Activated CD4-positive, alpha-beta T cell treated with anti-CD3 and anti-CD28 coated beads, Interleukin-2, amount 10 ng/mL, durations not matched to agents 7 days and 5 days (primary cell): ENCODE results near the gene ZNF334. TPM values are rescaled to one million over a fixed set of nuclear protein-coding genes. Genes with fewer than 3 reads are reported as not detected.

Experiments used
- CTCF ChIA-PET: fragments of 350-600 bp; sonication (Branson Sonifier 250); formaldehyde crosslinking; loops from one replicate; lab custom pipeline; 2021; ENCODE audit warnings: antibody characterized with exemption; lab: Charles Lee
- POLR2A ChIA-PET: fragments of 350-600 bp; sonication (Branson Sonifier 250); formaldehyde crosslinking; loops from one replicate; lab custom pipeline; 2021; ENCODE audit warnings: antibody characterized with exemption; lab: Charles Lee
- DNase-seq: peaks from one replicate; pipeline ENCODE4 v3.0.0-alpha.2; 2020
- H3K27ac Mint-ChIP-seq: one replicate; pipeline ENCODE4 v1.8.0; 2021; ENCODE audit warnings: mild to moderate bottlenecking, moderate library complexity, mixed read lengths
- H3K27me3 Mint-ChIP-seq: one replicate; pipeline ENCODE4 v1.8.0; 2021; ENCODE audit warnings: mixed read lengths
- H3K36me3 Mint-ChIP-seq: one replicate; pipeline ENCODE4 v1.8.0; 2021; ENCODE audit warnings: low read depth, mixed read lengths
- H3K4me1 Mint-ChIP-seq: one replicate; pipeline ENCODE4 v1.8.0; 2021; ENCODE audit warnings: mixed read lengths
- H3K4me3 Mint-ChIP-seq: one replicate; pipeline ENCODE4 v1.8.0; 2021; ENCODE audit warnings: mild to moderate bottlenecking, moderate library complexity, mixed read lengths
- H3K9me3 Mint-ChIP-seq: one replicate; pipeline ENCODE4 v1.8.0; 2021; ENCODE audit warnings: mixed read lengths
- total RNA-seq, 2 experiments: library from RNA; stranded (reverse); gene quantifications; one replicate each; pipeline ENCODE4 v1.2.3, GENCODE V29; 2021

Gene ZNF334
- total RNA-seq, 2 experiments from 2014 or later, result 0.50 to 0.71 TPM

DNA sequence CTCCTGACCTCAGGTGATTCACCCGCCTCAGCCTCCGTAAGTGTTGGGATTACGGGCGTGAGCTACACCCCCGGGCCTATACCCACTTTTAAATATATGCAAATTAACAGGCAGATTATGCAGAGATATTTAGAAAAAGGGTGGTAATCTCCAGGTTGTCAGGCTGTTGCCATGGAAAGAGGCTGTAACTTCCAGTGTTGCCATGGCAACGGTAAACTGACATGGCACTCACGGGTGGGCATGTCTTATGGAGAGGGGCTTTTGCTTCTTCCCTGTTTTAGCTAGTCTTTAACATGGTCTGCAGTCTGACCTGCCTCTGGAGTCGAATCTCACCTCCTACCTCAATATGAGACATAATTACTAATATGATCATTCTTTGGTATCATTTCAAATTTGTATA, 44.9 kb downstream of the ZNF334 start:
- no peak overlapping the region for H3K27ac Mint-ChIP-seq
- H3K4me3 Mint-ChIP-seq, result no peak overlapping the region
- ChIA-PET POLR2A (no interaction called here), CTCF (interaction anchor here (0.6 kb wide), 1 partner anchor 169 kb away, joined by 3 read pairs; no protein-coding TSS in a partner anchor)
- H3K36me3 Mint-ChIP-seq, result no peaks in the 10 kb centered on the region
- DNase-seq, result no peak
- peaks cover 11% of the 10 kb centered on the region for H3K27me3 Mint-ChIP-seq
- H3K4me1 Mint-ChIP-seq, result no peaks in the 10 kb centered on the region
- no peaks in the 10 kb centered on the region for H3K9me3 Mint-ChIP-seq

DNA sequence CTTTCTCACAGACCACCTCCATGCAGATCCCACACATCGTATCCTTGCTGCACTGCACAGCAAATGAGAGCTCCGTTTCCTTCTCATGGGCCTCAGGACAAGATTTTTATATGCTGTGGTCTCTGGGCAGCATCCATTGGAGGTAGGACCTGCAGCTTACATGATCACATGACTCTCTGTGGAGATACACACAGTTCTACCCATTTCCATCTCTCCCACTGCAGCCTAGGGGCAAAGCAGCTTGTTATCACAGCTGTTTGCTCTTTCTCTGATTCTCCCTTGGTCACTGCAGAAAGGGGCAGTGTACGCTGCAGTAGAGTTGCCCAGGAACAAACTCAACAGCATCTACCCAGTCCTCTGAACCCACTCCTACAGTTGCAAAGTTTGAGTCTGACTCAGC, 48.9 kb downstream of the ZNF334 start:
- Mint-ChIP-seq H3K9me3 (no peaks in the 10 kb centered on the region), H3K36me3 (no peaks in the 10 kb centered on the region), H3K27ac (no peak overlapping the region), H3K4me3 (no peak overlapping the region), H3K4me1 (no peaks in the 10 kb centered on the region), H3K27me3 (peaks cover 10% of the 10 kb centered on the region)
- CTCF ChIA-PET, result no interaction called here
- no peak for DNase-seq
- POLR2A ChIA-PET, result no interaction called here

DNA sequence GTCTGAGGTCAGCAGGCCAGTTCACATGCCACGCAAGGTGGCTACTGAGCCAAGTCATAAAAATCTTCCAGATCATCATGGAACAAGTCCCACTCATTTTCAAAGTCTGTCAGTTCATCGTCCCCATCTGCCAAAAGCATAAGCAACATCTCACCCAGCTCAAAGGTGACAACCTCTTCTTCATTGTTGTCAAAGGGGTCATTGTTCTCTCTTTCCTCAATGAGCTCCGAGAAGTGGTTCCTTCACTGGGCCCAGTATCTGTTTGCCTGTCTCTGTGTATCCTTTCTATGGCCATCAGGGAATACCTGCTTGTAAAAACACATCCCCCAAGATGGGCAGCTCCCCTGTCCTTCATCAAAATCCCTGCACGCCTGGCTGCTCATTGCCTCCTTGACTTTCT, 49.5 kb downstream of the ZNF334 start:
- no peaks in the 10 kb centered on the region for H3K9me3 Mint-ChIP-seq
- peaks cover 16% of the 10 kb centered on the region for H3K27me3 Mint-ChIP-seq
- CTCF ChIA-PET, result no interaction called here
- no peak overlapping the region for H3K27ac Mint-ChIP-seq
- POLR2A ChIA-PET, result no interaction called here
- DNase-seq, result no peak
- H3K36me3 Mint-ChIP-seq, result no peaks in the 10 kb centered on the region
- no peak overlapping the region for H3K4me3 Mint-ChIP-seq
- no peaks in the 10 kb centered on the region for H3K4me1 Mint-ChIP-seq

DNA sequence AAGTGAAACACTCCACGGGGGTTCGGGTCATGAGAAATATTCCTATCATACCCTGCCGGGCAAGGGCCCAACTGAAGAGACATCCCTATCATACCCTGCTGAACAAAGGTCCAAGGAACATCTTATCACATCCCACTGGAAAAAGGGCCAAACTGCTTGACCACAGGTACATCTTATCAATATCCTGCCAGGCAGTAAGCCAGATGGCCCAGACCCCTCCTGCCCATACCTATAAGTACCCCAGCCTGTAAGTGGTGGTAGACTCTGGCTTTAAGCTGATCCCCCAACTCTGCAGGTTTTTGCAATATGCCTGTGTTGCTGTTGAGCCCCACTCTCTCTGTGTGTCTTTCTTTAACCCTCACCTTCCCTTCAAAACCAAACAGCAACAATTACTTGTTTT, 51.6 kb downstream of the ZNF334 start:
- Mint-ChIP-seq H3K27ac (no peak overlapping the region), H3K36me3 (no peaks in the 10 kb centered on the region), H3K27me3 (peaks cover 22% of the 10 kb centered on the region), H3K9me3 (peaks cover 8% of the 10 kb centered on the region), H3K4me3 (no peak overlapping the region), H3K4me1 (no peaks in the 10 kb centered on the region)
- ChIA-PET POLR2A (no interaction called here), CTCF (no interaction called here)
- no peak for DNase-seq

DNA sequence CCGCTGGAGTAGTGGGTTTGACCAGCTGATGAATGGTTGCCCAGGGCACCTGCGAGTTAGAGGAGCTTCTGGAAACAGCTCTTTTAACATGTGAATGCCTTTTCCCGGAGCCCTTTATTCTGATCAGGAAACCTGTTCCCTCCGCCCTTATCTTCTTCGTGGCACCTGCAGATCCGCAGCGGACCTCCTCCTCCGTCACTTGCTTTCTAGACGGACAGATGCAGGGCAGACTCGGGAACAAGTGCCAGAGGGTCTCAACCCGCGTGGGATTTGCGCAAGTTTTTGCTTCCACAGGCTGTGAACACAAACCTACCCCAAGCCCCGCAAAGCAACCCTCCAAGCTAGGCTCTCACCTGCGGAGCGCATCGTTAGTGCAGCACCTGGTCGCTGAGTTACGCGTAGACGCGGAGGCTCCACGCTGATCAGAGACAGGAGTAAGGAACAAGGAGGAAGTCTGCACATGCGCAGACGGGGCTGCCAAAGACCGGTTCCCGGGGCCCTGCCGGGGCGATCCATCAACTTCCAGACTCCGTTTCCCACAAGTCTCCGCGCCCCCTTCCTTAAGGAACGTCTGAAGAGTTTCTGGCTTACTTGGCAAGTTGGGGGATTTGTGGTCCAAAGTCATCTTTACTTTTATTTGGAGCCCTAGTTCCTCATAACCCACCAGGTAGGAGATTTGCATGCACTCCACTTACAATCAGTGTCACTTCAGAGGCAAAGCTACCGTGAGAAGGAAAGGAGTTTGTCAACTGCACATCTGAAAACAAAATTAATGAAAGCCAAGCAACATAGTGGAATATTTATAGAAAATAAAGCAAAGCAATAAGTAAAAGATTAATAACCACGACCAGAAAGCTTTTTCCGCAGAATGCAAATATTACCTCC, 54.3 kb downstream of the ZNF334 start:
- ChIA-PET CTCF (no interaction called here), POLR2A (no interaction called here)
- Mint-ChIP-seq H3K36me3 (no peaks in the 10 kb centered on the region), H3K9me3 (peaks cover 19% of the 10 kb centered on the region), H3K4me3 (no peak overlapping the region), H3K27ac (no peak overlapping the region), H3K27me3 (peaks cover 29% of the 10 kb centered on the region), H3K4me1 (no peaks in the 10 kb centered on the region)
- no peak for DNase-seq

DNA sequence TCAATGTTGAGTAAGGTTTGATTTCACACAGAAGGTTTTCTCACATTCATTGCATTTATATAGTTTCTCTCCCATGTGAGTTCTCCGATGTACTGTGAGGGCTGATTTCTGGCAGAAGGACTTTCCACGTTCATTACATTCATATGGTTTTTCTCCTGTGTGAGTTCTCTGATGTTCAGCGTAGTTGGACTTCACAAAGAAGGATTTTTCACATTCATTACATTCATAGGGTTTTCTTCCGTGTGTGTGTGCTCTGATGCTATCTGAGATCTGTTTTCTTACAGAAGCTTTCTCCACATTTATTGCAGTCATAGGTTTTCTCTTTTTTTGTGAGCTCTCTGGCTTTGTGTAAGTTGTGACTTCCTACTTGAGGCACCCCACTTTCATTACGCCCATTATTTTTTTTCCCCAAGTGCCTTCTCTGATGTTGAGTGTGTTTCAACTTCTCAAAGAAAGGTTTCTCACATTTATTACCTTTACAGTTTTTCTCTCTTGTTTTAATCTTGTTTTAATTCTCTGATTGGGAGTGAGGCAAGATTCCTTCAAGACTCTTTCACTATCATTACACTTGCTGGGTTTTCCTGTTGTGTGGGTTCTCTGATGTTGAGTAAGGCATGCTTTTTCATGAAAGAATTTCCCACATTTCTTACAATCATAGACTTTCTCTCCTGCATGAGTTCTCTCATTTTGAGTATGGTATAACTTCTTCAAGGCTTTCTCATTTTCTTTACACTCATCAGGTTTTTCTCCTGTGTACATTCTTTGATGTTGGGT, 56.9 kb downstream of the ZNF334 start:
- DNase-seq, result no peak
- Mint-ChIP-seq H3K9me3 (peaks cover 19% of the 10 kb centered on the region), H3K27me3 (peaks cover 29% of the 10 kb centered on the region), H3K4me3 (no peak overlapping the region), H3K4me1 (no peaks in the 10 kb centered on the region), H3K27ac (no peak overlapping the region), H3K36me3 (no peaks in the 10 kb centered on the region)
- CTCF ChIA-PET, result interaction anchor here (1.2 kb wide), 1 partner anchor 16 kb away, joined by 3 read pairs; no protein-coding TSS in a partner anchor
- POLR2A ChIA-PET, result no interaction called here

DNA sequence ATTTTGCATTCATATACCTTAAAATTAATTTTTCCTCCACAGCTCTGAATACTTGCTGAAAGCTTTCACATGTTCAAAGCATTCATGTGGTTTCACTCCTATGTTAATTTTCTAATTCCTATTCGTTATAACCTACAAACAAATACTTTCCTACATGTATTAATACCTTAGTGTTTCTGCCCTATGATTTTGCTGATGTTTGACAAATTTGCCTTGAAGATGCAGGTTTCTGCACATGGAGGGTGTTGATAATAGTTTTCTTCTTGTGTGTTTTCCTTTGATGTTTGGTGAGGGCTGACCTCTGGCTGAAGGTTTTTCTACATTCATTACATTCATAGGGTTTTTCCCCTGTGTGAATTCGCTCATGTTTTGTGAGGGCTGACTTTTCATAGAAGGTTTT, 57.6 kb downstream of the ZNF334 start:
- POLR2A ChIA-PET, result no interaction called here
- peaks cover 33% of the 10 kb centered on the region for H3K27me3 Mint-ChIP-seq
- CTCF ChIA-PET, result no interaction called here
- DNase-seq, result no peak
- H3K4me3 Mint-ChIP-seq, result no peak overlapping the region
- peaks cover 19% of the 10 kb centered on the region for H3K9me3 Mint-ChIP-seq
- H3K36me3 Mint-ChIP-seq, result no peaks in the 10 kb centered on the region
- H3K4me1 Mint-ChIP-seq, result no peaks in the 10 kb centered on the region
- H3K27ac Mint-ChIP-seq, result no peak overlapping the region

Other genes with a start within 250 kb of the ZNF334 start
- gene CDH22, start 205.1 kb downstream of the ZNF334 start, total RNA-seq, result not detected
- gene ELMO2, start 106.9 kb downstream of the ZNF334 start, total RNA-seq, result 10 to 100 TPM; 71.3 to 75.2 TPM
- gene OCSTAMP, start 37.1 kb upstream of the ZNF334 start, total RNA-seq, result not detected
- under 1 TPM in 1 of 2 experiments, not detected in 1; 0.35 TPM for gene SLC13A3, start 137.9 kb upstream of the ZNF334 start, total RNA-seq
- 10 to 100 TPM; 15.2 to 18.0 TPM for gene TP53RK, start 175.9 kb upstream of the ZNF334 start, total RNA-seq
- not detected for gene SLC2A10, start 196.1 kb upstream of the ZNF334 start, total RNA-seq